ENCODE results near the gene GRM1.

GRM1 gene

GRCh38 chr6:146481527-146481926 lies 452.7 kb downstream of the GRM1 start:
- H3K9me3 ChIP-seq (ENCODE audit: severe bottlenecking): no peaks in the 10 kb centered on the region
- no peak overlapping the region for H3K27ac ChIP-seq
- DNase-seq: no peak
- TF ChIP-seq, protein P1, sequence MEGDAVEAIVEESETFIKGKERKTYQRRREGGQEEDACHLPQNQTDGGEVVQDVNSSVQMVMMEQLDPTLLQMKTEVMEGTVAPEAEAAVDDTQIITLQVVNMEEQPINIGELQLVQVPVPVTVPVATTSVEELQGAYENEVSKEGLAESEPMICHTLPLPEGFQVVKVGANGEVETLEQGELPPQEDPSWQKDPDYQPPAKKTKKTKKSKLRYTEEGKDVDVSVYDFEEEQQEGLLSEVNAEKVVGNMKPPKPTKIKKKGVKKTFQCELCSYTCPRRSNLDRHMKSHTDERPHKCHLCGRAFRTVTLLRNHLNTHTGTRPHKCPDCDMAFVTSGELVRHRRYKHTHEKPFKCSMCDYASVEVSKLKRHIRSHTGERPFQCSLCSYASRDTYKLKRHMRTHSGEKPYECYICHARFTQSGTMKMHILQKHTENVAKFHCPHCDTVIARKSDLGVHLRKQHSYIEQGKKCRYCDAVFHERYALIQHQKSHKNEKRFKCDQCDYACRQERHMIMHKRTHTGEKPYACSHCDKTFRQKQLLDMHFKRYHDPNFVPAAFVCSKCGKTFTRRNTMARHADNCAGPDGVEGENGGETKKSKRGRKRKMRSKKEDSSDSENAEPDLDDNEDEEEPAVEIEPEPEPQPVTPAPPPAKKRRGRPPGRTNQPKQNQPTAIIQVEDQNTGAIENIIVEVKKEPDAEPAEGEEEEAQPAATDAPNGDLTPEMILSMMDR (IDR thresholded peaks at IDR 0.05; ENCODE audit: low read depth, low read length): no peak
- no peaks in the 10 kb centered on the region for H3K36me3 ChIP-seq
- no peak overlapping the region for H3K4me3 ChIP-seq (ENCODE audit: low read depth, low read length)
- no peaks in the 10 kb centered on the region for H3K27me3 ChIP-seq (ENCODE audit: insufficient read depth, low read depth, severe bottlenecking)

DNA sequence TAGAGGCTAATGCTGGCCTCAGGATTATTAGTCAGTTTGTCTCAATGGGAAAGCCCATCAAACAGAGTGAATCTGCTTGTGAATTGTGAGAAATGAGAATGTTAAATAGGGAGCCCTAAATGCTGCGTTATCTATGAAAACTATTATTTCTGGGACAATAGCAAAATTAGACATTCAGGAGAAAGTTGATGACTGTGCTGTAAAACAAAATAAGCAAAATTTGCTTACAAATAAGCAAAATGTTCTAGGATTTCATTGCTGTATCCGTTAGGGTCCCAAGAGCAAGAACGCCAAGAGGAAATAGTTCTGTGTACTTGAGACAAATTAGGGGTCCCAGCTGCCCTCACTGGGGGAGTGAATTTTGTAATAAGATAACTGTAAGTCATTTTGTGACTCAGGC lies 455.5 kb downstream of the GRM1 start:
- Histone ChIP-seq H3K27ac (no peak overlapping the region), H3K36me3 (no peaks in the 10 kb centered on the region), H3K4me3 (ENCODE audit: low read depth, low read length) (no peak overlapping the region), H3K27me3 (ENCODE audit: insufficient read depth, low read depth, severe bottlenecking) (no peaks in the 10 kb centered on the region), H3K9me3 (ENCODE audit: severe bottlenecking) (no peaks in the 10 kb centered on the region)
- TF ChIP-seq, protein P1 (IDR thresholded peaks at IDR 0.05; ENCODE audit: low read depth, low read length): no peak
- no peak for DNase-seq
